H1 (cell line): ENCODE measurements around the gene RWDD3. TPM values are rescaled to one million over a fixed set of nuclear protein-coding genes. Genes with fewer than 3 reads are reported as not detected.

Experiments
- BACH1 ChIP-seq: IDR thresholded peaks from 2 replicates; pipeline ENCODE4 v1.6.1; 2012; ENCODE audit warnings: low read length, improper control_type of control experiment
- NRF1 ChIP-seq: IDR thresholded peaks from 2 replicates; pipeline ENCODE4 v1.6.1; 2011; ENCODE audit warnings: mild to moderate bottlenecking, low read depth, low read length, improper control_type of control experiment
- PHF8 ChIP-seq: fragments of 200-600 bp; sonication (generic); conservative IDR thresholded peaks from 2 replicates; pipeline ENCODE4 v1.7.1; 2012; ENCODE audit warnings: low read depth, mild to moderate bottlenecking, inconsistent platforms, low read length, moderate library complexity
- POLR2AphosphoS5 ChIP-seq: IDR thresholded peaks from 2 replicates; pipeline ENCODE4 v1.6.1; 2011; ENCODE audit warnings: low read depth, low read length
- SP1 ChIP-seq: IDR thresholded peaks from 2 replicates; pipeline ENCODE4 v1.6.1; 2011; ENCODE audit warnings: low read depth, low read length
- SP2 ChIP-seq: IDR thresholded peaks from 2 replicates; pipeline ENCODE4 v1.6.1; 2012; ENCODE audit warnings: mild to moderate bottlenecking, low read length, inconsistent platforms
- SRF ChIP-seq: IDR thresholded peaks from 2 replicates; pipeline ENCODE4 v1.6.1; 2011; ENCODE audit warnings: mild to moderate bottlenecking, low read depth, low read length, moderate library complexity
- TAF7 ChIP-seq: optimal IDR thresholded peaks from 2 replicates; pipeline ENCODE3; 2011; ENCODE audit warnings: low read depth, mild to moderate bottlenecking, inconsistent platforms, low read length, moderate library complexity, borderline replicate concordance
- ZNF274 ChIP-seq: IDR thresholded peaks from 2 replicates; pipeline ENCODE4 v1.7.0; 2012; ENCODE audit warnings: low read length, borderline replicate concordance; ENCODE audit errors: extremely low read depth
- polyA plus RNA-seq, 7 experiments: library from polyadenylated mRNA; depleted of rRNA in 3 of 7; stranded (reverse) in 5 of 7; unstranded in 2 of 7; fragments of >200 nt in 5 of 7; fragments of 200-250 nt in 2 of 7; gene quantifications; 1 replicate in 5 of 7; 2 replicates in 1 of 7; 4 replicates in 1 of 7; pipeline versions ENCODE4 v1.2.1 to v1.2.3, GENCODE V29; 2011 to 2013; ENCODE audit warnings: missing spikeins in 2 of 7, mixed read lengths in 2 of 7
- total RNA-seq: library from RNA; stranded (reverse); fragmentation: NEBNext Ultra II Directional; extraction: Animal tissue kit (Norgen Biotek cat#: 25700); gene quantifications from 2 replicates; pipeline ENCODE4 v1.2.1, GENCODE V29; 2021
- TF ChIP-seq, protein P1 (sequence below): fragments of 300-600 bp; sonication (generic); IDR thresholded peaks from 2 replicates; pipeline ENCODE4 v1.7.1; 2012; ENCODE audit warnings: low read length, moderate library complexity, mild to moderate bottlenecking, inconsistent platforms; ENCODE audit not compliant: insufficient replicate concordance
- TF ChIP-seq, protein P2 (sequence below): IDR thresholded peaks from 2 replicates; pipeline ENCODE4 v1.6.1; 2011; ENCODE audit warnings: low read length, improper control_type of control experiment

Gene RWDD3
- total and polyA plus RNA-seq, 2 of the 8 experiments (the other 6 are each of a cell fraction or from before 2014, with no cell fraction given), result 7.9 to 14.5 TPM

DNA sequence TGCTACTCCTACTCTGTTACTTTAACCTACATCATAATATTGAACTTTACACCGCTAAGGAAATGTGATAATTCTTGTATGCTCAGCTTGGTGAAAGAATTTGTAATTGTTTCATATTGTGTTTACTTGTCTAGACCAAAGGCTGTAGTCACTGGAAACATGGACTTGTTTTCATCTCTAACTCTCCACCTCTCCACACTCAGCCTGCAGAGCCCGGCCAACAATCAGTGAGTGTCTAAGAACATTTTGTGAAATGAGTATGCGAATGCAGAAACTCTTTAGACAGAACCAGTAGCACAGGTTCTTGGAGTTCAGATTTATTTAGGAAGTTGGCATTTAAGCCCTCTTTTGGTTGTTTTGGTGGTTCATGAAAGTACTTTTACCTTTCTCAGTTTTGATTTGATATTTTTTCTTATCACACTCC lies 3.2 kb upstream of the RWDD3 start (continued):
- TF ChIP-seq, protein P1, sequence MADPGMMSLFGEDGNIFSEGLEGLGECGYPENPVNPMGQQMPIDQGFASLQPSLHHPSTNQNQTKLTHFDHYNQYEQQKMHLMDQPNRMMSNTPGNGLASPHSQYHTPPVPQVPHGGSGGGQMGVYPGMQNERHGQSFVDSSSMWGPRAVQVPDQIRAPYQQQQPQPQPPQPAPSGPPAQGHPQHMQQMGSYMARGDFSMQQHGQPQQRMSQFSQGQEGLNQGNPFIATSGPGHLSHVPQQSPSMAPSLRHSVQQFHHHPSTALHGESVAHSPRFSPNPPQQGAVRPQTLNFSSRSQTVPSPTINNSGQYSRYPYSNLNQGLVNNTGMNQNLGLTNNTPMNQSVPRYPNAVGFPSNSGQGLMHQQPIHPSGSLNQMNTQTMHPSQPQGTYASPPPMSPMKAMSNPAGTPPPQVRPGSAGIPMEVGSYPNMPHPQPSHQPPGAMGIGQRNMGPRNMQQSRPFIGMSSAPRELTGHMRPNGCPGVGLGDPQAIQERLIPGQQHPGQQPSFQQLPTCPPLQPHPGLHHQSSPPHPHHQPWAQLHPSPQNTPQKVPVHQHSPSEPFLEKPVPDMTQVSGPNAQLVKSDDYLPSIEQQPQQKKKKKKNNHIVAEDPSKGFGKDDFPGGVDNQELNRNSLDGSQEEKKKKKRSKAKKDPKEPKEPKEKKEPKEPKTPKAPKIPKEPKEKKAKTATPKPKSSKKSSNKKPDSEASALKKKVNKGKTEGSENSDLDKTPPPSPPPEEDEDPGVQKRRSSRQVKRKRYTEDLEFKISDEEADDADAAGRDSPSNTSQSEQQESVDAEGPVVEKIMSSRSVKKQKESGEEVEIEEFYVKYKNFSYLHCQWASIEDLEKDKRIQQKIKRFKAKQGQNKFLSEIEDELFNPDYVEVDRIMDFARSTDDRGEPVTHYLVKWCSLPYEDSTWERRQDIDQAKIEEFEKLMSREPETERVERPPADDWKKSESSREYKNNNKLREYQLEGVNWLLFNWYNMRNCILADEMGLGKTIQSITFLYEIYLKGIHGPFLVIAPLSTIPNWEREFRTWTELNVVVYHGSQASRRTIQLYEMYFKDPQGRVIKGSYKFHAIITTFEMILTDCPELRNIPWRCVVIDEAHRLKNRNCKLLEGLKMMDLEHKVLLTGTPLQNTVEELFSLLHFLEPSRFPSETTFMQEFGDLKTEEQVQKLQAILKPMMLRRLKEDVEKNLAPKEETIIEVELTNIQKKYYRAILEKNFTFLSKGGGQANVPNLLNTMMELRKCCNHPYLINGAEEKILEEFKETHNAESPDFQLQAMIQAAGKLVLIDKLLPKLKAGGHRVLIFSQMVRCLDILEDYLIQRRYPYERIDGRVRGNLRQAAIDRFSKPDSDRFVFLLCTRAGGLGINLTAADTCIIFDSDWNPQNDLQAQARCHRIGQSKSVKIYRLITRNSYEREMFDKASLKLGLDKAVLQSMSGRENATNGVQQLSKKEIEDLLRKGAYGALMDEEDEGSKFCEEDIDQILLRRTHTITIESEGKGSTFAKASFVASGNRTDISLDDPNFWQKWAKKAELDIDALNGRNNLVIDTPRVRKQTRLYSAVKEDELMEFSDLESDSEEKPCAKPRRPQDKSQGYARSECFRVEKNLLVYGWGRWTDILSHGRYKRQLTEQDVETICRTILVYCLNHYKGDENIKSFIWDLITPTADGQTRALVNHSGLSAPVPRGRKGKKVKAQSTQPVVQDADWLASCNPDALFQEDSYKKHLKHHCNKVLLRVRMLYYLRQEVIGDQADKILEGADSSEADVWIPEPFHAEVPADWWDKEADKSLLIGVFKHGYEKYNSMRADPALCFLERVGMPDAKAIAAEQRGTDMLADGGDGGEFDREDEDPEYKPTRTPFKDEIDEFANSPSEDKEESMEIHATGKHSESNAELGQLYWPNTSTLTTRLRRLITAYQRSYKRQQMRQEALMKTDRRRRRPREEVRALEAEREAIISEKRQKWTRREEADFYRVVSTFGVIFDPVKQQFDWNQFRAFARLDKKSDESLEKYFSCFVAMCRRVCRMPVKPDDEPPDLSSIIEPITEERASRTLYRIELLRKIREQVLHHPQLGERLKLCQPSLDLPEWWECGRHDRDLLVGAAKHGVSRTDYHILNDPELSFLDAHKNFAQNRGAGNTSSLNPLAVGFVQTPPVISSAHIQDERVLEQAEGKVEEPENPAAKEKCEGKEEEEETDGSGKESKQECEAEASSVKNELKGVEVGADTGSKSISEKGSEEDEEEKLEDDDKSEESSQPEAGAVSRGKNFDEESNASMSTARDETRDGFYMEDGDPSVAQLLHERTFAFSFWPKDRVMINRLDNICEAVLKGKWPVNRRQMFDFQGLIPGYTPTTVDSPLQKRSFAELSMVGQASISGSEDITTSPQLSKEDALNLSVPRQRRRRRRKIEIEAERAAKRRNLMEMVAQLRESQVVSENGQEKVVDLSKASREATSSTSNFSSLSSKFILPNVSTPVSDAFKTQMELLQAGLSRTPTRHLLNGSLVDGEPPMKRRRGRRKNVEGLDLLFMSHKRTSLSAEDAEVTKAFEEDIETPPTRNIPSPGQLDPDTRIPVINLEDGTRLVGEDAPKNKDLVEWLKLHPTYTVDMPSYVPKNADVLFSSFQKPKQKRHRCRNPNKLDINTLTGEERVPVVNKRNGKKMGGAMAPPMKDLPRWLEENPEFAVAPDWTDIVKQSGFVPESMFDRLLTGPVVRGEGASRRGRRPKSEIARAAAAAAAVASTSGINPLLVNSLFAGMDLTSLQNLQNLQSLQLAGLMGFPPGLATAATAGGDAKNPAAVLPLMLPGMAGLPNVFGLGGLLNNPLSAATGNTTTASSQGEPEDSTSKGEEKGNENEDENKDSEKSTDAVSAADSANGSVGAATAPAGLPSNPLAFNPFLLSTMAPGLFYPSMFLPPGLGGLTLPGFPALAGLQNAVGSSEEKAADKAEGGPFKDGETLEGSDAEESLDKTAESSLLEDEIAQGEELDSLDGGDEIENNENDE, result no peak
- no peak for TF ChIP-seq POLR2AphosphoS5
- TF ChIP-seq SP1, result no peak
- TF ChIP-seq, protein P2, sequence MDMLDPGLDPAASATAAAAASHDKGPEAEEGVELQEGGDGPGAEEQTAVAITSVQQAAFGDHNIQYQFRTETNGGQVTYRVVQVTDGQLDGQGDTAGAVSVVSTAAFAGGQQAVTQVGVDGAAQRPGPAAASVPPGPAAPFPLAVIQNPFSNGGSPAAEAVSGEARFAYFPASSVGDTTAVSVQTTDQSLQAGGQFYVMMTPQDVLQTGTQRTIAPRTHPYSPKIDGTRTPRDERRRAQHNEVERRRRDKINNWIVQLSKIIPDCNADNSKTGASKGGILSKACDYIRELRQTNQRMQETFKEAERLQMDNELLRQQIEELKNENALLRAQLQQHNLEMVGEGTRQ, result no peak
- no peak for TF ChIP-seq ZNF274
- no peak for TF ChIP-seq SP2
- no peak for TF ChIP-seq TAF7
- no peak for TF ChIP-seq NRF1
- no peak for TF ChIP-seq SRF
- TF ChIP-seq BACH1, result no peak
- no peak for TF ChIP-seq PHF8
